HFF-Myc (cell line): ENCODE measurements around the gene MYO9A.

Source experiments
- DNase-seq: peaks from one replicate; pipeline ENCODE4 v3.0.0-alpha.2; 2011; ENCODE audit warnings: low read depth; ENCODE audit errors: extremely low read depth
- H3K4me3 ChIP-seq: replicated peaks from 2 replicates; pipeline ENCODE4 v1.5.1; 2011; ENCODE audit warnings: low read depth, mild to moderate bottlenecking, control low read depth, low read length
- TF ChIP-seq, protein P1 (sequence below): IDR thresholded peaks from 2 replicates; pipeline ENCODE4 v1.5.1; 2012; ENCODE audit warnings: mild to moderate bottlenecking, low read depth, low read length, control low read depth; ENCODE audit errors: missing control alignments

The MYO9A gene

GRCh38 chr15:72128359-72128758, 10.4 kb upstream of the MYO9A start:
- DNase-seq = no peak
- no peak overlapping the region for H3K4me3 ChIP-seq
- TF ChIP-seq, protein P1, sequence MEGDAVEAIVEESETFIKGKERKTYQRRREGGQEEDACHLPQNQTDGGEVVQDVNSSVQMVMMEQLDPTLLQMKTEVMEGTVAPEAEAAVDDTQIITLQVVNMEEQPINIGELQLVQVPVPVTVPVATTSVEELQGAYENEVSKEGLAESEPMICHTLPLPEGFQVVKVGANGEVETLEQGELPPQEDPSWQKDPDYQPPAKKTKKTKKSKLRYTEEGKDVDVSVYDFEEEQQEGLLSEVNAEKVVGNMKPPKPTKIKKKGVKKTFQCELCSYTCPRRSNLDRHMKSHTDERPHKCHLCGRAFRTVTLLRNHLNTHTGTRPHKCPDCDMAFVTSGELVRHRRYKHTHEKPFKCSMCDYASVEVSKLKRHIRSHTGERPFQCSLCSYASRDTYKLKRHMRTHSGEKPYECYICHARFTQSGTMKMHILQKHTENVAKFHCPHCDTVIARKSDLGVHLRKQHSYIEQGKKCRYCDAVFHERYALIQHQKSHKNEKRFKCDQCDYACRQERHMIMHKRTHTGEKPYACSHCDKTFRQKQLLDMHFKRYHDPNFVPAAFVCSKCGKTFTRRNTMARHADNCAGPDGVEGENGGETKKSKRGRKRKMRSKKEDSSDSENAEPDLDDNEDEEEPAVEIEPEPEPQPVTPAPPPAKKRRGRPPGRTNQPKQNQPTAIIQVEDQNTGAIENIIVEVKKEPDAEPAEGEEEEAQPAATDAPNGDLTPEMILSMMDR = no peak

DNA sequence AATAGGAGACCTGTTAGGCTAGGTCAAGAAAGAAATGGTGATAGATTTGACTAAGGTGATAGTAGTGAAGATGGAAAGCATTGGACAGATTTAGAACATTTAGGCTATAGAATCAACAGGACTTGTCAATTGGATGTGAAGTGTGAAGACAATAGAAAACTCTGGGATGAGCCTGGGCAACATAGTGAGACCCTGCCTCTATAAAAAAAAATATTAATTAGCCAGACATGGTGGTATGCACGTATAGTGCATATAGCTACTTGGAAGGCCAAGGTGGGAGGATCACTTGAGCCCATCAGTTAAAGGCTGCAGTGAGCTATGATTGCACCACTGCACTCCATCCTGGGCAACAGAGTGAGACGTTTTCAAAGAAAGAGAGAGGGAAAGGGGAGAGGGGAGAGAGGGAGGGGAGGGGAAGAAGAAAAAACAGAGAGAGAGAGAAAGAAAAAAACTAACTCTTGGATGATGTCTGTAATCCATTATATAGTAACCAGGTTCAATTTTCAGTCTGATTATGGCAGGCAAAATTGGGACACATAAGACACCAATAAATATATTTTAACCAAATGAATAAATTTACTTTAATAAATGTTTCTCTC, 9.9 kb upstream of the MYO9A start:
- DNase-seq = no peak
- TF ChIP-seq, protein P1 = no peak
- no peak overlapping the region for H3K4me3 ChIP-seq

DNA sequence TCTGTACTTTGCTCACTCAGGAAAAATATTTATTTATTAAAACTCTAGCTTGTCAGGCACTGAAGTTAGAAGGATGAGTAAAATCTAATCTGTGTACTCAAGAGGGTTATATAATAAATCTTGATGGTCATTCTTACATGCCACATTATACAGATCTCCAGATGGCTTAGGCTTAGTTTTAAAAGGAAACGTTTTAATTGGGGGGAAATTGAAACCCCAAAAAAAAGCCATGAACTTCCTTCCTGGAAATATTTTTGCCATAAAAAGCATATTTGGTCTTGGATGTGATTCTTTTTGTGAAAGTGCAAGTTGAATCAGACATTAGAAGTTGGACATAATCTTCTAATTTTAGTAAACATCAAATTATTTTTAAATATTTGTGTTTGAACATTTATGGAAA, 6.3 kb upstream of the MYO9A start:
- H3K4me3 ChIP-seq = no peak overlapping the region
- TF ChIP-seq, protein P1 = no peak
- no peak for DNase-seq

- DNase-seq = no peak
- TF ChIP-seq, protein P1 = no peak
- H3K4me3 ChIP-seq = peak overlapping the region; percentile 81
Observed at GRCh38 chr15:72117486-72118016, 399 bp downstream of the MYO9A start.

DNA sequence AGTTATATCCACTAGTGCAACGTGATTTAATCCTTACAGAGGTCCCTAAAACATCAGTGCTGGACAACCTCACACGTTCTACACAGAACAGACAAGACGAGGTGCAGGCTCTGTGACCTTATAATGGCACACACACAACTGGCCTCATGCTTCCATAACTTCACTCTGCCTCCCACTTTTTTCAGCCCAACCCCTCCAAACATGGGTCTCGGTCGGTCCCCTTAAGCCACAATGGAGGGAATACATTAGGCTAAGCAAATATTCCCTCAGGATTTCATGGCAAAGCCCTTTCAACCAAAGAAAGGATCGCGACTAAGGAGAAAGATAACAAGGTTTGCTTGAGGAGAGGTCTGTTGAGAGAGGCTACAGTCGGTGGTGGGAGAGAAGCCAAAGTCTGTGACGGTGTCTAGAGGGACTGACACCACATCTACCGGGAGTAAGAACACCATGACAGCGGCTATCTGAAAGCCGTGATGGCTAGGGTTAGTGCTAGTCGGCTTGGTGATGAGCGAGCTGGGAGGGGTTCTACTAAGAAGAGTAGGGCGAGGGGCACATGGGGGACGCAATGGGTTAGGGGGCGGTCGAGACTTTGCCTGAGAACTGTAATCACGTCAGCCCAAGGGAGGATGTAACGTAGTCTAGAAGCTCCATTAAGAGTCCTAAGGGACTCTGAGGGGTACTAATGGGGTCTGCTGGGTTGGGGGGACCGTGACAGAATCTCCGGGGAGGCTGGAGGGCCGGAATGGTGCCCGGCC, 1.0 kb downstream of the MYO9A start:
- TF ChIP-seq, protein P1 = no peak
- no peak for DNase-seq
- peak overlapping the region; percentile 81 for H3K4me3 ChIP-seq

DNA sequence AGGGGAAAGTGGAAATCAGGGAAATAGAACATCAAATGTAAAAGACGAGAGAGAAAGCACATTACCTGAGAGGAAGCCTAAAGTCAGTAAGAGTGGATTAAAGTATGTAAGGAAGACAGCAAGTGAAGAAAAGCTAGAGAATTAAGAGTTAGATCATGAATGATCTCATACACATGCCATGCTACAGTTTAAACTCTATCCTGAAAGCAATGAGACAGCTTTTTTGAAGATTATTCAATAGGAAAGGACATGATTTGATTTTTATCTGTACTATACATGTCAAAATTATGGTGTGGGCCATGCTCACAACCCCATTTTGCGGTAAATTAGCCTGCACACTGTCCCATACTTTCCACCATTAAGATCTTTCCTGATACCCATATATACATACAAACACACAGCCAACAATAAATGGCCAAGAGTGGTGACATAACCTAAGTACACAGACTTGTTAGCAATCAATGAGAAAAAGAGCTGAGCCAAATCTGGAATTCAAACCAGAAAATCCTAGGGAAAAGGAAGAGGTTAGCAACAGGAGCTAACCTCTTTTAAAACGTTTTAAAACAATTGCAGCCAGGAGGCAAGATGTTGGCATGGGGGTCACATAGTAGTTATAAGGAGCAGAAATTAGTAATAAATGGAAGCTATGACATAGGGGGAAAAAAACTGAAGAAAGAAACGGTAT, 4.5 kb downstream of the MYO9A start:
- no peak for DNase-seq
- TF ChIP-seq, protein P1 = no peak
- no peak overlapping the region for H3K4me3 ChIP-seq
